GM10248 (cell line): ENCODE results near the gene TXNDC5.
"Not testable (repeated sequence)": the region's sequence is repeated elsewhere in the genome, so short reads cannot be mapped to it uniquely, and the experiment has no call there.

Experiments used
- CTCF ChIA-PET: fragments of 300-600 bp; sonication (Branson Sonifier 250); formaldehyde crosslinking; extraction: SDS; loops from one replicate; lab custom pipeline; 2021; ENCODE audit warnings: antibody characterized with exemption; lab: Yijun Ruan, JAX
- POLR2A ChIA-PET: fragments of 350-650 bp; sonication (Branson Sonifier 250); formaldehyde crosslinking; extraction: SDS; loops from one replicate; lab custom pipeline; 2020; ENCODE audit warnings: antibody characterized with exemption; lab: Yijun Ruan, JAX
- DNase-seq: peaks from one replicate; pipeline ENCODE4 v3.0.0; 2012; ENCODE audit errors: extremely low spot score
- CTCF ChIP-seq: IDR thresholded peaks from 2 replicates; pipeline ENCODE4 v1.5.1; 2012; ENCODE audit warnings: mild to moderate bottlenecking, low read depth; ENCODE audit errors: extremely low read depth, missing control alignments, control extremely low read depth

The TXNDC5 gene

GRCh38 chr6:7901056-7901455, 9.5 kb downstream of the TXNDC5 start:
- CTCF ChIA-PET: interaction anchor here (2.1 kb wide), 1 partner anchor 11 kb away, joined by 6 read pairs; no protein-coding TSS in a partner anchor
- TF ChIP-seq CTCF: no peak
- DNase-seq: no peak
- POLR2A ChIA-PET: no interaction called here

GRCh38 chr6:7900621-7901020, 10.0 kb downstream of the TXNDC5 start:
- CTCF ChIA-PET: interaction anchor here (1.4 to 3.3 kb wide), 6 partner anchors 8 to 158 kb away, joined by 3 to 21 read pairs (median 9); no protein-coding TSS in a partner anchor
- no peak for TF ChIP-seq CTCF
- DNase-seq: no peak
- POLR2A ChIA-PET: no interaction called here

- TF ChIP-seq CTCF: no peak
- POLR2A ChIA-PET: no interaction called here
Observed at GRCh38 chr6:7899889-7900213, 10.7 kb downstream of the TXNDC5 start.

GRCh38 chr6:7899101-7899888, 11.3 kb downstream of the TXNDC5 start:
- DNase-seq: peak; percentile 51
- CTCF ChIA-PET: interaction anchor here (0.8 to 3.3 kb wide), 16 partner anchors 9 to 320 kb away, joined by 3 to 21 read pairs (median 4); partner anchors contain the start of gene BMP6
- TF ChIP-seq CTCF: no peak
- POLR2A ChIA-PET: no interaction called here

More at GRCh38 chr6:7899889-7900213, 10.7 kb downstream of the TXNDC5 start:
- no peak for DNase-seq
- CTCF ChIA-PET: interaction anchor here (0.8 to 3.3 kb wide), 14 partner anchors 9 to 319 kb away, joined by 3 to 21 read pairs (median 4); partner anchors contain the start of gene BMP6

- DNase-seq, POLR2A ChIA-PET: not testable (repeated sequence)
- CTCF ChIA-PET: interaction anchor here (1.1 to 3.3 kb wide), 5 partner anchors 18 to 175 kb away, joined by 3 to 21 read pairs (median 15); no protein-coding TSS in a partner anchor
Observed at GRCh38 chr6:7898193-7898586, 12.4 kb downstream of the TXNDC5 start.

GRCh38 chr6:7897461-7898192, 13.0 kb downstream of the TXNDC5 start:
- POLR2A ChIA-PET: no interaction called here
- peak; percentile 64 for DNase-seq
- CTCF ChIA-PET: interaction anchor here (1.6 to 3.3 kb wide), 3 partner anchors 19 to 175 kb away, joined by 5 to 21 read pairs (median 19); no protein-coding TSS in a partner anchor
- TF ChIP-seq CTCF: no peak
